ENCODE data around the gene RBCK1. TPM values are rescaled to one million over a fixed set of nuclear protein-coding genes. Genes with fewer than 3 reads are reported as not detected.

RBCK1 gene
- total and polyA plus RNA-seq, 9 of the 15 experiments (the other 6 are each of a cell fraction or from before 2014, with no cell fraction given): 5.9 to 59.3 (median 26.5) TPM

DNA sequence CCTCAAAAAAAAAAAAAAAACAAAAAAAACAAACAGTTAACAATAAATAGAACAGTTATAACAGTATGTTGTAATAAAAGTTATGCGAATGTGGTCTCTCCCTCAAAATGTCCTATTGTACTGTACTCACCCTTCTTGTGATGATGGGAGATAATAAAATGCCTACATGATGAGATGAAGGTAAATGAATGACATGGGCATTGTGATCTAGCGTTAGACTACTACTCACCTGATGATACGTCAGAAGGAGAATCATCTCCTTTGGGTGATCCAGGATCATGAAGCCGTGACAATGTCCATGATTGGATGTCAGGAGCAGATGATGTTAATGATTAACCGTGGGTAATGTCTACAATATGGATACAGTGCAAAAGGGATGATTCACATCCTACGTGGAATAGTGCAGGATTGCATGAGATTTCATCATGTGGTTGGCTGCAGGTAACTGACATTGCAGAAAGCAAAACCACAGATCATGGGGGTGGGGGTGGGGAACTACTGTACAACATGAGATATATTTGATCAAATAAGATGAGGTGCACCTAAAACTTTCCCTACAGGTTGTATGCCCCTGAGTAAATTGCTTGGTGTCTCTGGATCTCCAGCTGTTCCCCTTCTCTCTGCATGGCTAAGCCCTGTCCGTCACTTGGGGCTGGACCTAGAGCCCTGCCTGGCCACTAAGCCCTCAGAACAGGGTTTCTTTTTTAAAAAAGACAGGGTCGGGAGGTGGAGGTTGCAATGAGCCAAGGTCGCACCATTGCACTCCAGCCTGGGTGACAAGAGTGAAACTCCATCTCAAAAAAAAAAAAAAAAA is 6.2 kb upstream of the RBCK1 start (continued):
- TF ChIP-seq SIX5 (IDR thresholded peaks at IDR 0.05; ENCODE audit: borderline replicate concordance in 1 of 2, insufficient read depth in 1 of 2, low read depth in 1 of 2, low read length in 2 of 2) (no peak), RUNX1 (IDR thresholded peaks at IDR 0.05; ENCODE audit: low read depth) (no peak), FIP1L1 (IDR thresholded peaks at IDR 0.05; ENCODE audit: low read depth, low read length, poor library complexity, severe bottlenecking) (no peak), ZNF75A (CRISPR knock-in tag; IDR thresholded peaks at IDR 0.05) (no peak), SRSF1 (IDR thresholded peaks at IDR 0.05; ENCODE audit: low read depth, low read length) (no peak), YBX1 (IDR thresholded peaks at IDR 0.05) (no peak), SMAD3 (CRISPR knock-in tag; conservative IDR thresholded peaks at IDR 0.05) (0 out of 2 replicates have a peak, but pooled peaks have one; percentile 37), ZNF431 (CRISPR knock-in tag; IDR thresholded peaks at IDR 0.05) (no peak), ZC3H11A (IDR thresholded peaks at IDR 0.05; ENCODE audit: low read depth, low read length) (no peak), LARP7 (IDR thresholded peaks at IDR 0.05) (no peak), SNRNP70 (optimal IDR thresholded peaks at IDR 0.05; ENCODE audit: low read depth, low read length) (no peak), GABPB2 (CRISPR knock-in tag; conservative IDR thresholded peaks at IDR 0.05) (no peak), ZNF175 (CRISPR knock-in tag; IDR thresholded peaks at IDR 0.05; ENCODE audit: low read depth) (peak; percentile 60; the same call in 1 of the 2 replicates), PPARD (CRISPR knock-in tag; IDR thresholded peaks at IDR 0.05) (no peak), NFRKB (IDR thresholded peaks at IDR 0.05; ENCODE audit: low read depth) (0 out of 2 replicates have a peak, but pooled peaks have one; percentile 51), ZNF274 (IDR thresholded peaks at IDR 0.05; ENCODE audit: borderline replicate concordance, low read depth, low read length) (no peak), ZNF12 (CRISPR knock-in tag; IDR thresholded peaks at IDR 0.05) (no peak)
- TF ChIP-seq, protein P1, sequence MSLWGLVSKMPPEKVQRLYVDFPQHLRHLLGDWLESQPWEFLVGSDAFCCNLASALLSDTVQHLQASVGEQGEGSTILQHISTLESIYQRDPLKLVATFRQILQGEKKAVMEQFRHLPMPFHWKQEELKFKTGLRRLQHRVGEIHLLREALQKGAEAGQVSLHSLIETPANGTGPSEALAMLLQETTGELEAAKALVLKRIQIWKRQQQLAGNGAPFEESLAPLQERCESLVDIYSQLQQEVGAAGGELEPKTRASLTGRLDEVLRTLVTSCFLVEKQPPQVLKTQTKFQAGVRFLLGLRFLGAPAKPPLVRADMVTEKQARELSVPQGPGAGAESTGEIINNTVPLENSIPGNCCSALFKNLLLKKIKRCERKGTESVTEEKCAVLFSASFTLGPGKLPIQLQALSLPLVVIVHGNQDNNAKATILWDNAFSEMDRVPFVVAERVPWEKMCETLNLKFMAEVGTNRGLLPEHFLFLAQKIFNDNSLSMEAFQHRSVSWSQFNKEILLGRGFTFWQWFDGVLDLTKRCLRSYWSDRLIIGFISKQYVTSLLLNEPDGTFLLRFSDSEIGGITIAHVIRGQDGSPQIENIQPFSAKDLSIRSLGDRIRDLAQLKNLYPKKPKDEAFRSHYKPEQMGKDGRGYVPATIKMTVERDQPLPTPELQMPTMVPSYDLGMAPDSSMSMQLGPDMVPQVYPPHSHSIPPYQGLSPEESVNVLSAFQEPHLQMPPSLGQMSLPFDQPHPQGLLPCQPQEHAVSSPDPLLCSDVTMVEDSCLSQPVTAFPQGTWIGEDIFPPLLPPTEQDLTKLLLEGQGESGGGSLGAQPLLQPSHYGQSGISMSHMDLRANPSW (CRISPR knock-in tag; IDR thresholded peaks at IDR 0.05): no peak
- TF ChIP-seq, protein P2, sequence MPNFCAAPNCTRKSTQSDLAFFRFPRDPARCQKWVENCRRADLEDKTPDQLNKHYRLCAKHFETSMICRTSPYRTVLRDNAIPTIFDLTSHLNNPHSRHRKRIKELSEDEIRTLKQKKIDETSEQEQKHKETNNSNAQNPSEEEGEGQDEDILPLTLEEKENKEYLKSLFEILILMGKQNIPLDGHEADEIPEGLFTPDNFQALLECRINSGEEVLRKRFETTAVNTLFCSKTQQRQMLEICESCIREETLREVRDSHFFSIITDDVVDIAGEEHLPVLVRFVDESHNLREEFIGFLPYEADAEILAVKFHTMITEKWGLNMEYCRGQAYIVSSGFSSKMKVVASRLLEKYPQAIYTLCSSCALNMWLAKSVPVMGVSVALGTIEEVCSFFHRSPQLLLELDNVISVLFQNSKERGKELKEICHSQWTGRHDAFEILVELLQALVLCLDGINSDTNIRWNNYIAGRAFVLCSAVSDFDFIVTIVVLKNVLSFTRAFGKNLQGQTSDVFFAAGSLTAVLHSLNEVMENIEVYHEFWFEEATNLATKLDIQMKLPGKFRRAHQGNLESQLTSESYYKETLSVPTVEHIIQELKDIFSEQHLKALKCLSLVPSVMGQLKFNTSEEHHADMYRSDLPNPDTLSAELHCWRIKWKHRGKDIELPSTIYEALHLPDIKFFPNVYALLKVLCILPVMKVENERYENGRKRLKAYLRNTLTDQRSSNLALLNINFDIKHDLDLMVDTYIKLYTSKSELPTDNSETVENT (CRISPR knock-in tag; IDR thresholded peaks at IDR 0.05): no peak
- TF ChIP-seq, protein P3, sequence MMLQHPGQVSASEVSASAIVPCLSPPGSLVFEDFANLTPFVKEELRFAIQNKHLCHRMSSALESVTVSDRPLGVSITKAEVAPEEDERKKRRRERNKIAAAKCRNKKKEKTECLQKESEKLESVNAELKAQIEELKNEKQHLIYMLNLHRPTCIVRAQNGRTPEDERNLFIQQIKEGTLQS (IDR thresholded peaks at IDR 0.05): peak; percentile 97
- TF ChIP-seq, protein P3 (CRISPR knock-in tag; conservative IDR thresholded peaks at IDR 0.05): no peak
- TF ChIP-seq, protein P4, sequence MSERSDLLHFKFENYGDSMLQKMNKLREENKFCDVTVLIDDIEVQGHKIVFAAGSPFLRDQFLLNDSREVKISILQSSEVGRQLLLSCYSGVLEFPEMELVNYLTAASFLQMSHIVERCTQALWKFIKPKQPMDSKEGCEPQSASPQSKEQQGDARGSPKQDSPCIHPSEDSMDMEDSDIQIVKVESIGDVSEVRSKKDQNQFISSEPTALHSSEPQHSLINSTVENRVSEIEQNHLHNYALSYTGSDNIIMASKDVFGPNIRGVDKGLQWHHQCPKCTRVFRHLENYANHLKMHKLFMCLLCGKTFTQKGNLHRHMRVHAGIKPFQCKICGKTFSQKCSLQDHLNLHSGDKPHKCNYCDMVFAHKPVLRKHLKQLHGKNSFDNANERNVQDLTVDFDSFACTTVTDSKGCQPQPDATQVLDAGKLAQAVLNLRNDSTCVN (CRISPR knock-in tag; IDR thresholded peaks at IDR 0.05): no peak
